SK-N-SH treated with all-trans-retinoic acid at 6 μM for 48 hours (cell line): ENCODE results near the gene TASOR.

Source experiments
- ATAC-seq: fragments of 200-7000 bp; cut with Tn5 transposase; 3 replicates; pipeline ENCODE4 v1.9.1; 2020; ENCODE audit warnings: mild to moderate bottlenecking, moderate library complexity
- ARNTL ChIP-seq: fragments of 450-650 bp; formaldehyde crosslinking; IDR thresholded peaks from 2 replicates; pipeline ENCODE4 v1.5.0; 2020; ENCODE audit warnings: low read depth, mild to moderate bottlenecking, moderate library complexity, borderline replicate concordance
- BACH2 ChIP-seq: fragments of 250-450 bp; sonication (Bioruptor Pico); IDR thresholded peaks from 2 replicates; pipeline ENCODE4 v1.9.0; 2021; ENCODE audit warnings: mild to moderate bottlenecking, borderline replicate concordance
- CSDC2 ChIP-seq: fragments of 250-450 bp; sonication (Bioruptor Pico); IDR thresholded peaks from 2 replicates; pipeline ENCODE4 v1.5.0; 2020; ENCODE audit warnings: mild to moderate bottlenecking, moderate library complexity
- GLIS3 ChIP-seq: fragments of 250-450 bp; sonication (Bioruptor Pico); IDR thresholded peaks from 2 replicates; pipeline ENCODE4 v1.5.0; 2020; ENCODE audit warnings: mild to moderate bottlenecking, moderate library complexity
- ISL1 ChIP-seq: fragments of 250-450 bp; sonication (Bioruptor Pico); IDR thresholded peaks from 2 replicates; pipeline ENCODE4 v2.1.2; 2022; ENCODE audit warnings: mild to moderate bottlenecking, moderate library complexity
- OSR1 ChIP-seq: fragments of 250-450 bp; sonication (Bioruptor Pico); IDR thresholded peaks from 2 replicates; pipeline ENCODE4 v1.8.0; 2022; ENCODE audit warnings: moderate library complexity, mild to moderate bottlenecking, inconsistent platforms
- POU6F1 ChIP-seq: fragments of 250-450 bp; sonication (Bioruptor Pico); IDR thresholded peaks from 2 replicates; pipeline ENCODE4 v1.8.0; 2021; ENCODE audit warnings: low read depth, mild to moderate bottlenecking, moderate library complexity, borderline replicate concordance
- PPARA ChIP-seq: fragments of 250-450 bp; sonication (Bioruptor Pico); IDR thresholded peaks from 2 replicates; pipeline ENCODE4 v1.5.0; 2020; ENCODE audit warnings: mild to moderate bottlenecking, borderline replicate concordance
- RARB ChIP-seq: fragments of 250-450 bp; sonication (Bioruptor Pico); IDR thresholded peaks from 2 replicates; pipeline ENCODE4 v1.8.0; 2021; ENCODE audit warnings: mild to moderate bottlenecking, moderate library complexity
- SNAI2 ChIP-seq: fragments of 250-450 bp; sonication (Bioruptor Pico); IDR thresholded peaks from 2 replicates; pipeline ENCODE4 v1.5.0; 2020; ENCODE audit warnings: mild to moderate bottlenecking, moderate library complexity
- TCF4 ChIP-seq: fragments of 250-450 bp; sonication (Bioruptor Pico); IDR thresholded peaks from 2 replicates; pipeline ENCODE4 v1.8.0; 2021; ENCODE audit warnings: mild to moderate bottlenecking, moderate library complexity, borderline replicate concordance
- TOX ChIP-seq: fragments of 250-450 bp; sonication (Bioruptor Pico); IDR thresholded peaks from 2 replicates; pipeline ENCODE4 v1.8.0; 2021; ENCODE audit warnings: mild to moderate bottlenecking, moderate library complexity, borderline replicate concordance
- ZC3H10 ChIP-seq: fragments of 250-450 bp; sonication (Bioruptor Pico); IDR thresholded peaks from 2 replicates; pipeline ENCODE4 v1.5.1; 2021; ENCODE audit warnings: mild to moderate bottlenecking, moderate library complexity
- ZFP3 ChIP-seq: fragments of 250-450 bp; sonication (Bioruptor Pico); IDR thresholded peaks from 2 replicates; pipeline ENCODE4 v1.5.0; 2020; ENCODE audit warnings: mild to moderate bottlenecking, moderate library complexity
- ZFP30 ChIP-seq: fragments of 450-650 bp; formaldehyde crosslinking; IDR thresholded peaks from 2 replicates; pipeline ENCODE4 v1.5.0; 2022; ENCODE audit warnings: mild to moderate bottlenecking, moderate library complexity
- ZNF565 ChIP-seq: fragments of 450-650 bp; formaldehyde crosslinking; conservative IDR thresholded peaks from 2 replicates; pipeline ENCODE4 v1.5.0; 2020; ENCODE audit warnings: low read depth, mild to moderate bottlenecking, moderate library complexity
- ZNF70 ChIP-seq: fragments of 450-650 bp; formaldehyde crosslinking; IDR thresholded peaks from 2 replicates; pipeline ENCODE4 v1.5.0; 2020; ENCODE audit warnings: mild to moderate bottlenecking, moderate library complexity
- ZNF8 ChIP-seq: fragments of 450-650 bp; formaldehyde crosslinking; IDR thresholded peaks from 2 replicates; pipeline ENCODE4 v1.5.0; 2020; ENCODE audit warnings: mild to moderate bottlenecking, moderate library complexity
- TF ChIP-seq, protein P1 (sequence below): fragments of 250-450 bp; sonication (Bioruptor Pico); IDR thresholded peaks from 2 replicates; pipeline ENCODE4 v1.5.0; 2020; ENCODE audit warnings: mild to moderate bottlenecking, moderate library complexity
- TF ChIP-seq, protein P2 (sequence below): fragments of 250-450 bp; sonication (Bioruptor Pico); IDR thresholded peaks from 2 replicates; pipeline ENCODE4 v1.5.1; 2020; ENCODE audit warnings: low read depth, mild to moderate bottlenecking, moderate library complexity
- TF ChIP-seq, protein P3 (sequence below): fragments of 250-450 bp; sonication (Bioruptor Pico); IDR thresholded peaks from 2 replicates; pipeline ENCODE4 v1.5.1; 2021; ENCODE audit warnings: mild to moderate bottlenecking, moderate library complexity

TASOR gene

GRCh38 chr3:56655709-56656108 lies 27.4 kb downstream of the TASOR start:
- TF ChIP-seq ZNF565 (CRISPR knock-in tag) = no peak
- TF ChIP-seq PPARA = no peak
- TF ChIP-seq ZNF70 (CRISPR knock-in tag) = no peak
- no peak for TF ChIP-seq ZFP3 (CRISPR knock-in tag)
- TF ChIP-seq TOX = no peak
- no peak for TF ChIP-seq ZFP30 (CRISPR knock-in tag)
- no peak for TF ChIP-seq ISL1 (CRISPR knock-in tag)
- TF ChIP-seq, protein P1, sequence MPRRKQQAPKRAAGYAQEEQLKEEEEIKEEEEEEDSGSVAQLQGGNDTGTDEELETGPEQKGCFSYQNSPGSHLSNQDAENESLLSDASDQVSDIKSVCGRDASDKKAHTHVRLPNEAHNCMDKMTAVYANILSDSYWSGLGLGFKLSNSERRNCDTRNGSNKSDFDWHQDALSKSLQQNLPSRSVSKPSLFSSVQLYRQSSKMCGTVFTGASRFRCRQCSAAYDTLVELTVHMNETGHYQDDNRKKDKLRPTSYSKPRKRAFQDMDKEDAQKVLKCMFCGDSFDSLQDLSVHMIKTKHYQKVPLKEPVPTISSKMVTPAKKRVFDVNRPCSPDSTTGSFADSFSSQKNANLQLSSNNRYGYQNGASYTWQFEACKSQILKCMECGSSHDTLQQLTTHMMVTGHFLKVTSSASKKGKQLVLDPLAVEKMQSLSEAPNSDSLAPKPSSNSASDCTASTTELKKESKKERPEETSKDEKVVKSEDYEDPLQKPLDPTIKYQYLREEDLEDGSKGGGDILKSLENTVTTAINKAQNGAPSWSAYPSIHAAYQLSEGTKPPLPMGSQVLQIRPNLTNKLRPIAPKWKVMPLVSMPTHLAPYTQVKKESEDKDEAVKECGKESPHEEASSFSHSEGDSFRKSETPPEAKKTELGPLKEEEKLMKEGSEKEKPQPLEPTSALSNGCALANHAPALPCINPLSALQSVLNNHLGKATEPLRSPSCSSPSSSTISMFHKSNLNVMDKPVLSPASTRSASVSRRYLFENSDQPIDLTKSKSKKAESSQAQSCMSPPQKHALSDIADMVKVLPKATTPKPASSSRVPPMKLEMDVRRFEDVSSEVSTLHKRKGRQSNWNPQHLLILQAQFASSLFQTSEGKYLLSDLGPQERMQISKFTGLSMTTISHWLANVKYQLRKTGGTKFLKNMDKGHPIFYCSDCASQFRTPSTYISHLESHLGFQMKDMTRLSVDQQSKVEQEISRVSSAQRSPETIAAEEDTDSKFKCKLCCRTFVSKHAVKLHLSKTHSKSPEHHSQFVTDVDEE (CRISPR knock-in tag) = no peak
- no peak for TF ChIP-seq ZNF8 (CRISPR knock-in tag)
- TF ChIP-seq, protein P2, sequence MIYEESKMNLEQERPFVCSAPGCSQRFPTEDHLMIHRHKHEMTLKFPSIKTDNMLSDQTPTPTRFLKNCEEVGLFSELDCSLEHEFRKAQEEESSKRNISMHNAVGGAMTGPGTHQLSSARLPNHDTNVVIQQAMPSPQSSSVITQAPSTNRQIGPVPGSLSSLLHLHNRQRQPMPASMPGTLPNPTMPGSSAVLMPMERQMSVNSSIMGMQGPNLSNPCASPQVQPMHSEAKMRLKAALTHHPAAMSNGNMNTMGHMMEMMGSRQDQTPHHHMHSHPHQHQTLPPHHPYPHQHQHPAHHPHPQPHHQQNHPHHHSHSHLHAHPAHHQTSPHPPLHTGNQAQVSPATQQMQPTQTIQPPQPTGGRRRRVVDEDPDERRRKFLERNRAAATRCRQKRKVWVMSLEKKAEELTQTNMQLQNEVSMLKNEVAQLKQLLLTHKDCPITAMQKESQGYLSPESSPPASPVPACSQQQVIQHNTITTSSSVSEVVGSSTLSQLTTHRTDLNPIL (CRISPR knock-in tag) = no peak
- no peak for TF ChIP-seq TCF4 (CRISPR knock-in tag)
- TF ChIP-seq, protein P3, sequence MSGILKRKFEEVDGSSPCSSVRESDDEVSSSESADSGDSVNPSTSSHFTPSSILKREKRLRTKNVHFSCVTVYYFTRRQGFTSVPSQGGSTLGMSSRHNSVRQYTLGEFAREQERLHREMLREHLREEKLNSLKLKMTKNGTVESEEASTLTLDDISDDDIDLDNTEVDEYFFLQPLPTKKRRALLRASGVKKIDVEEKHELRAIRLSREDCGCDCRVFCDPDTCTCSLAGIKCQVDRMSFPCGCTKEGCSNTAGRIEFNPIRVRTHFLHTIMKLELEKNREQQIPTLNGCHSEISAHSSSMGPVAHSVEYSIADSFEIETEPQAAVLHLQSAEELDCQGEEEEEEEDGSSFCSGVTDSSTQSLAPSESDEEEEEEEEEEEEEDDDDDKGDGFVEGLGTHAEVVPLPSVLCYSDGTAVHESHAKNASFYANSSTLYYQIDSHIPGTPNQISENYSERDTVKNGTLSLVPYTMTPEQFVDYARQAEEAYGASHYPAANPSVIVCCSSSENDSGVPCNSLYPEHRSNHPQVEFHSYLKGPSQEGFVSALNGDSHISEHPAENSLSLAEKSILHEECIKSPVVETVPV = no peak
- TF ChIP-seq RARB (CRISPR knock-in tag) = no peak
- no peak for ATAC-seq

GRCh38 chr3:56654460-56654859 lies 28.6 kb downstream of the TASOR start:
- TF ChIP-seq ZNF8 (CRISPR knock-in tag) = no peak
- no peak for TF ChIP-seq OSR1 (CRISPR knock-in tag)
- TF ChIP-seq ZNF565 (CRISPR knock-in tag) = no peak
- TF ChIP-seq ARNTL (CRISPR knock-in tag) = no peak
- TF ChIP-seq GLIS3 (CRISPR knock-in tag) = no peak
- TF ChIP-seq ISL1 (CRISPR knock-in tag) = no peak
- TF ChIP-seq CSDC2 (CRISPR knock-in tag) = no peak
- TF ChIP-seq TCF4 (CRISPR knock-in tag) = no peak
- TF ChIP-seq, protein P2 (CRISPR knock-in tag) = no peak
- no peak for TF ChIP-seq ZFP30 (CRISPR knock-in tag)
- TF ChIP-seq BACH2 (CRISPR knock-in tag) = no peak
- ATAC-seq = no peak

DNA sequence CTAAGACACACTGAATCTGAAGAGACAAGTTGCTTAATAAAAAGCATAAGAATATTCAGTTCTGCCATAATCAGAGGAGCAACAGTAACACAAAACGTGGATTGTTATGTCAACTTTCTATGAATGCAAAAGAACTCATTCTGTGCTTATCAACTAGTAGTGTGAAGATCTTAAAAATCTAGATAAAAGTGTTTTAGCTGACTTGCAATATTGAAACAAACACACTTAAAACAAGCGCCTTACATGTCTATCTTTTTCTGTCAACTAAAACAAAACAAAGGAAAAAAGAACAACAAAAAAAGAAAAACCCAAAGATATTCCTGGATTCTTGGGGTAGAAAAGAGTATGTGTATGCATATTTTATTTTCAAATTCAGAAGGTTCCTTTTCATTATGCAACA lies 37.7 kb downstream of the TASOR start:
- TF ChIP-seq, protein P1 (CRISPR knock-in tag) = no peak
- TF ChIP-seq PPARA (no peak), ZNF8 (CRISPR knock-in tag) (no peak), GLIS3 (CRISPR knock-in tag) (no peak), ZC3H10 (no peak), RARB (CRISPR knock-in tag) (no peak), ZNF565 (CRISPR knock-in tag) (no peak), TCF4 (CRISPR knock-in tag) (no peak), ZNF70 (CRISPR knock-in tag) (no peak), BACH2 (CRISPR knock-in tag) (no peak), ZFP3 (CRISPR knock-in tag) (no peak), POU6F1 (CRISPR knock-in tag) (no peak), SNAI2 (CRISPR knock-in tag) (no peak)
- TF ChIP-seq, protein P3 = no peak
- ATAC-seq = no peak
